ENCODE measurements around the gene XPNPEP2. TPM values are rescaled to one million over a fixed set of nuclear protein-coding genes. Genes with fewer than 3 reads are reported as not detected.

XPNPEP2 gene
- total and polyA plus RNA-seq, 2 experiments from 2014 or later = 0.65 to 0.74 TPM

GRCh38 chrX:129705377-129705925 lies 33.3 kb upstream of the XPNPEP2 start:
- Histone ChIP-seq H3K4me2 (ENCODE audit: unreplicated experiment) (no peak overlapping the region), H3K4me1 (ENCODE audit: insufficient read depth) (no peaks in the 10 kb centered on the region), H3K9me3 (ENCODE audit: low read depth) (no peaks in the 10 kb centered on the region), H3K27me3 (replicated peaks; ENCODE audit: insufficient read depth) (no peaks in the 10 kb centered on the region), H4K20me1 (ENCODE audit: insufficient read depth) (no peaks in the 10 kb centered on the region), H3K36me3 (ENCODE audit: low read depth) (no peaks in the 10 kb centered on the region), H3K9ac (no peak overlapping the region), H2AFZ (no peak overlapping the region), H3K79me2 (ENCODE audit: insufficient read depth) (no peaks in the 10 kb centered on the region), H3K4me3 (no peak overlapping the region), H3K9me2 (ENCODE audit: insufficient read depth) (no peaks in the 10 kb centered on the region), H3F3A (ENCODE audit: insufficient read depth) (no peaks in the 10 kb centered on the region), H3K27ac (no peak overlapping the region)
- no peak for DNase-seq
- WGBS, 2 experiments (ENCODE audit: low coverage in 1 of 2, low lambda C conversion rate in 2 of 2, missing lambda C conversion rate in 2 of 2) = 75 to 84% methylated on average over 4 of the region's 4 CpGs
- in situ Hi-C loops (cut with MboI) = no loop called here
- TF ChIP-seq EZH2 (IDR thresholded peaks at IDR 0.05; ENCODE audit: insufficient read depth, poor library complexity, severe bottlenecking) = no peak
- TF ChIP-seq EZH2phosphoT487 (IDR thresholded peaks at IDR 0.05; ENCODE audit: insufficient read depth, low read depth) = no peak

GRCh38 chrX:129705988-129706387 lies 32.8 kb upstream of the XPNPEP2 start:
- Histone ChIP-seq H3F3A (ENCODE audit: insufficient read depth) (no peaks in the 10 kb centered on the region), H4K20me1 (ENCODE audit: insufficient read depth) (no peaks in the 10 kb centered on the region), H3K27me3 (replicated peaks; ENCODE audit: insufficient read depth) (no peaks in the 10 kb centered on the region), H2AFZ (no peak overlapping the region), H3K9ac (no peak overlapping the region), H3K9me2 (ENCODE audit: insufficient read depth) (no peaks in the 10 kb centered on the region), H3K4me1 (ENCODE audit: insufficient read depth) (no peaks in the 10 kb centered on the region), H3K9me3 (ENCODE audit: low read depth) (no peaks in the 10 kb centered on the region), H3K36me3 (ENCODE audit: low read depth) (no peaks in the 10 kb centered on the region), H3K27ac (no peak overlapping the region), H3K4me3 (no peak overlapping the region), H3K4me2 (ENCODE audit: unreplicated experiment) (no peak overlapping the region), H3K79me2 (ENCODE audit: insufficient read depth) (no peaks in the 10 kb centered on the region)
- no peak for TF ChIP-seq EZH2phosphoT487 (IDR thresholded peaks at IDR 0.05; ENCODE audit: insufficient read depth, low read depth)
- no peak for TF ChIP-seq EZH2 (IDR thresholded peaks at IDR 0.05; ENCODE audit: insufficient read depth, poor library complexity, severe bottlenecking)
- WGBS, 2 experiments (ENCODE audit: low coverage in 1 of 2, low lambda C conversion rate in 2 of 2, missing lambda C conversion rate in 2 of 2) = 64 to 70% methylated on average over 4 of the region's 4 CpGs
- DNase-seq = no peak
- in situ Hi-C loops (cut with MboI) = no loop called here

DNA sequence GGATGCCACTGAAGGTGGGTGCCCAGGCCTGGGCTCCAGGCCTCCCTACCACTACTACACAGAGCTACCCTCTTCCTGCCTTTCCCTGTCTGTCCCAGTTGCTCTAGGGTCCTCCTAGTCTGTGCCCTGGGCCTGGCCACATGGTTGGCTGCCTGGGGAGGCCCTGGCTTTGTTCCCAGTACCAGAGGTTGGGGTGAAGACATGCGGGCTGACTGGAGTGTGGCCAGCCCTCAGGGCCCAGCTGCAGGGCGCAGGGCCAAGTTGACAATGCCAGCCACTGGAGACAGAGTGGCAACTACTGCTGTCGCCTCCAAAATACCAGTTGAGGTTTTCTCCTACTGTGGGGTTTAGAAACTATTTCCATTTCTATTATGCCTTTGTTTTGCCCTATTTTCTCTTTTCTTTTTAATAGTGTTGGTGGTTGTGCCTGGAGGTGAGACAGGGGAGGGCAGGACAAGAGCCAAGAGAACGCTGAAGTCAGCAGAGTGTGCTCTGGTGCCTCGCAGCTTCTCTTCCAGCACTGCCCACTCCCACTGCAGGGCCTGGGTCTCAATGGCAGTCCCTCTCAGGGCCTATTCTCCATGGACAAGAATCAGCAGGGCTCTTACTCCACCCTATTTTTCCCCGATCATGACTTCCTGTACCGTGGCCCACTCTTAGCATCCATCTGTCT lies 32.2 kb upstream of the XPNPEP2 start:
- Histone ChIP-seq H3K9me2 (ENCODE audit: insufficient read depth) (no peaks in the 10 kb centered on the region), H4K20me1 (ENCODE audit: insufficient read depth) (no peaks in the 10 kb centered on the region), H3K4me1 (ENCODE audit: insufficient read depth) (no peaks in the 10 kb centered on the region), H3K36me3 (ENCODE audit: low read depth) (no peaks in the 10 kb centered on the region), H3F3A (ENCODE audit: insufficient read depth) (no peaks in the 10 kb centered on the region), H3K27me3 (replicated peaks; ENCODE audit: insufficient read depth) (no peaks in the 10 kb centered on the region), H3K4me2 (ENCODE audit: unreplicated experiment) (no peak overlapping the region), H3K79me2 (ENCODE audit: insufficient read depth) (no peaks in the 10 kb centered on the region), H2AFZ (no peak overlapping the region), H3K9me3 (ENCODE audit: low read depth) (no peaks in the 10 kb centered on the region), H3K27ac (no peak overlapping the region), H3K4me3 (no peak overlapping the region), H3K9ac (no peak overlapping the region)
- DNase-seq = no peak
- in situ Hi-C loops (cut with MboI) = no loop called here
- no peak for TF ChIP-seq EZH2 (IDR thresholded peaks at IDR 0.05; ENCODE audit: insufficient read depth, poor library complexity, severe bottlenecking)
- TF ChIP-seq EZH2phosphoT487 (IDR thresholded peaks at IDR 0.05; ENCODE audit: insufficient read depth, low read depth) = no peak
- WGBS, 2 experiments (ENCODE audit: low coverage in 1 of 2, low lambda C conversion rate in 2 of 2, missing lambda C conversion rate in 2 of 2) = 77 to 82% methylated on average over 7 of the region's 7 CpGs

GRCh38 chrX:129714581-129714980 lies 24.2 kb upstream of the XPNPEP2 start:
- no peaks in the 10 kb centered on the region for H3K36me3 ChIP-seq (ENCODE audit: low read depth)
- no peaks in the 10 kb centered on the region for H3K79me2 ChIP-seq (ENCODE audit: insufficient read depth)
- no peaks in the 10 kb centered on the region for H4K20me1 ChIP-seq (ENCODE audit: insufficient read depth)
- no peaks in the 10 kb centered on the region for H3F3A ChIP-seq (ENCODE audit: insufficient read depth)
- H3K27ac ChIP-seq = no peak overlapping the region
- in situ Hi-C loops (cut with MboI) = no loop called here
- no peaks in the 10 kb centered on the region for H3K9me2 ChIP-seq (ENCODE audit: insufficient read depth)
- H2AFZ ChIP-seq = no peak overlapping the region
- no peak overlapping the region for H3K9ac ChIP-seq
- DNase-seq = no peak
- no peak overlapping the region for H3K4me2 ChIP-seq (ENCODE audit: unreplicated experiment)
- H3K4me3 ChIP-seq = no peak overlapping the region
- H3K9me3 ChIP-seq (ENCODE audit: low read depth) = no peaks in the 10 kb centered on the region
- no peaks in the 10 kb centered on the region; the same call in 1 of the 2 replicates for H3K4me1 ChIP-seq (ENCODE audit: insufficient read depth)
- WGBS, 2 experiments (ENCODE audit: low coverage in 1 of 2, low lambda C conversion rate in 2 of 2, missing lambda C conversion rate in 2 of 2) = 81 to 86% methylated on average over 4 of the region's 4 CpGs
- TF ChIP-seq EZH2phosphoT487 (IDR thresholded peaks at IDR 0.05; ENCODE audit: insufficient read depth, low read depth) (no peak), EZH2 (IDR thresholded peaks at IDR 0.05; ENCODE audit: insufficient read depth, poor library complexity, severe bottlenecking) (no peak)
- H3K27me3 ChIP-seq (replicated peaks; ENCODE audit: insufficient read depth) = no peaks in the 10 kb centered on the region
